T-helper 1 cell treated with Interleukin-12 subunit alpha and Interleukin-12 subunit beta and Interleukin-4 antibody, amounts not matched to agents 30 ng/mL and 1 ng/mL, for 36 hours (primary cell): ENCODE measurements around the gene MESD. TPM values are rescaled to one million over a fixed set of nuclear protein-coding genes. Genes with fewer than 3 reads are reported as not detected.
"Not testable (repeated sequence)": the region's sequence is repeated elsewhere in the genome, so short reads cannot be mapped to it uniquely, and the experiment has no call there.

ENCODE experiments used
- intact Hi-C: fragments of 100-400 bp; cut with micrococcal nuclease; formaldehyde crosslinking; loops from one replicate; pipeline ENCODE4 v1.15.1; 2024
- total RNA-seq: library from RNA; stranded (reverse); gene quantifications from 2 replicates; pipeline ENCODE4 v1.2.3, GENCODE V29; 2022

Gene MESD
- total RNA-seq, 1 donor from 2014 or later, result 37.6 TPM

DNA sequence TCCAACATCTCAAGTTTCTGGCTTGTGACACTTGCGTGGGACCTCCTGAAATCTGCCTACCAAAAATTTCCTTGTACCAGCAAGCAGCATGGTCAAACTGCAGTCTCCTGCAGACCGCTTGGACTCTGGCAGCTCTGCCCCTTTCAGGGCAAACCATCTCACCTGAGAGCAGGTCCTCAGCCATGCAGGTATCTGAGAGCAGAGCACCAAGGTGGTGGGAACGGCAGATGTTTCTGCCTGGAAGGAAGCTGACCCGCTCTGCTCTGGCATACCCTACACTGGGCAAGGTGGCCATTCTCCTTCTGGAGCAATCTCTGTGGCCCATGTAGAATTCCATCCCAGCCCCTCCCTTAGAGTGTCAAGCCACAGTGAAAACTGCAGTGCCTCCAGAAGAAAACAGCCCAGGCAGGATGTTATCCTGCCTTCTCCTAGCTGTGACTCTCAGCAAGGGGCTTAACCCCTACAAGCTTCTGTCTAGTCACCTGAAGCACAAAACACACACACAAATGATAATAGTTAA lies 21.6 kb downstream of the MESD start:
- intact Hi-C loops, result no loop called here

DNA sequence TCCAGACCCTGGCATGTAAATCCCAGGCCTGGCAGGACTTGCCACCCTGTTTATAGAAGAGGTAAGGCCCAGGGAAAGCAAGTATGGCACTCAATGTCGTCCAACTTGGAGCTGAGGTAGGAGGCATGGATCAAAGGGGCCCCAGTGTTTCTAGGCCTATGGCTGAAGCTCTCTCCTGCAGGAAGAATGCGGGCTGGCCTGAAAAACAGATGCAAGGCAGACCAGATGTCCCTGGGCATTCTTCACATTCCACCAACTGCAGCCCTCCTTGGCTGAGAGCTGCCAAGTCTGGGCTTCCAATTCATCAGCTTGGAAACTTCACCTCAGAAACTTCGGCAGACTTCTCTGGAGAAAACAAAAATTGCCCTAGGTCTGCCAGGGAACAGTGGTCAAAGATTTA lies 22.2 kb downstream of the MESD start:
- intact Hi-C loops, result no loop called here

DNA sequence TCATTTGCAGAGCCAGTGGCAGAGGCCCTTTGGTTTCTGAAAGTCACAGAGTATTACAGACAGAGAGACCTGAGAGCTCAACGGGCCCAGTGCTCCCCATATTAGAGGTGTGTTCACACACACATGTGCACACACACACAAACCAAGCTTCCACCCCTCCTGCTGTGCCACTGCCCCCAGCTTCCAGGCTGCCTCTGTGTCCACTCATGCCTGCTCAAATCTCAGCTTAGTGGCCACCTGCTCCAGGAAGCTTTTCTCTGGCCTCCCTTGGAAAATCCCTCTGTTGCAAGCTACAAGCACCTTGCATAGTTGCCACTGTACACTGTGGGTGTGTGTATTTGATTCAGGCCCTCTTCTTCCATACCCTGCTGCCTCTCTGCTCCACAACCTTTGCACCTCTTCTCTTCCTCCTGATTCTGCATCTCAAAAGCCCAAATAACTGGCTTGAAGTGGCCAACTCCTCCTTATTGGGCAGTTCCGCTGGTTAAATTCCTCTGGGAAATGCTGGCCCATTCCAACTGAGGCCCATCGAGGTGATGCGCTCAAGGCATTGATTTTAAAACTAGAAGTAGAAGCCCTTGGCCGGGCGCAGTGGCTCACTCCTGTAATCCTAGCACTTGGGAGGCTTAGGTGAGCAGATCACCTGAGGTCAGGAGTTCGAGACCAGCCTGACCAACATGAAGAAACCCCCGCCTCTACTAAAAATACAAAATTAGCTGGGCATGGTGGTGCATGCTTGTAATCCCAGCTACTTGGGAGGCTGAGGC lies 23.0 kb downstream of the MESD start:
- intact Hi-C loops, result no loop called here

DNA sequence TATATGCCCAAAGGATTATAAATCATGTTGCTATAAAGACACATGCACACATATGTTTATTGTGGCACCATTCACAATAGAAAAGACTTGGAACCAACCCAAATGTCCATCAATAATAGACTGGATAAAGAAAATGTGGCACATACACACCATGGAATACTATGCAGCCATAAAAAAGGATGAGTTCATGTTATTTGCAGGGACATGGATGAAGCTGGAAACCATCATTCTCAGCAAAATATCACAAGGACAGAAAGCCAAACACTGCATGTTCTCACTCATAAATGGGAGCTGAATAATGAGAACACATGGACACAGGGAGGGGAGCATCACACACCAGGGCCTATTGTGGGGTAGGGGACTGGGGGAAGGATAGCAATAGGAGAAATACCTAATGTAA lies 24.2 kb downstream of the MESD start:
- intact Hi-C loops, result not testable (repeated sequence)

DNA sequence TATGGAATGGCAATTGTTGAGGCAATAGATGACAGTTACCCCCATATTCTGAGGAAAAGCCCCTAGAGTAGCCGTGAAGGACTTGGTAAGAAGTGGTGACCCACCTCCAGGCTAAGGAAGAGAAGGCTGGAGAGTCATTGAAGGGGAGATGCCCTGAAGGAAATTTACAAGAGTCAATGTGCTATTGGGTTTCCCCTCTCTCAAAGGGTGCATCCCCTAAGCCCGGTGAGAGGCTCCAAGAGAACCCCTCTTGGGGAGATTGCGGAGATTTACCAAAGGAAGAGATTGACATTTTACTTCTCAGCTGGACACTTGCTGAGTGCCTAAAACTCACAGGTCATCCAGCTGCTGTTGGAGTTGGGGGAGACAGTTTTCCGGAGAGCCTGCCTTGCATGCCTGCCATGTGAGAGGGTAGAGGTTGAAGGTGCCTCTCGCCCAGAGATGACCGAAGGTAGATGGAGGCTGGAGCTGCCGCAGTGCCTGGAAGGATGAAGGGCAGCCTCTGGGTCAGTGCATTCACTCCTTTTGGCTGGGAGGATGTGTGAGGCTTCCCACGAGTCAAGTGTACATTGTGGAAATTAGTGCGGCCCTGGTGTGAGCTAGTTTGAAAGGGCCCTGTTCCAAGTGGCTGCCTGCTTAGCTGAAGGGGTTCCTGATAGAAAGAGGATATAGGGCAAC lies 30.7 kb downstream of the MESD start:
- intact Hi-C loops, result no loop called here

DNA sequence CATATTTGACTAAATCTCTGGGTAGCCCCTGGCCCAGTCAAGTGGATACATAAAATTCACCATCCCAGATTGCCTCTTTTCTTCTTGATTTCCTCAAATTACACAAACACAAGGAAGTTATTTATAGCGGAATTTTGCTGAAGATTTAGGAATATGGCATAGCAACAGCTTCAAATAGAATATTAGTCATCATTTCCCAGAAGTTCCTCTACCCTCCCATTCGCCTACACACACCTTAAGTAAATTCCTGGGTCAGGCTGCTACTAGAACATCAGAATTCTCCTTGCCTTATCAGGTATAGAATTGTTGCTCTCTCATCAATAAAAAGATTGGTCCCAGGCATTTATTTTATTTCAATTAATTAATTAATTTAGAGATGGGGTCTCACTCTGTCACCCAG lies 31.6 kb downstream of the MESD start:
- intact Hi-C loops, result no loop called here

DNA sequence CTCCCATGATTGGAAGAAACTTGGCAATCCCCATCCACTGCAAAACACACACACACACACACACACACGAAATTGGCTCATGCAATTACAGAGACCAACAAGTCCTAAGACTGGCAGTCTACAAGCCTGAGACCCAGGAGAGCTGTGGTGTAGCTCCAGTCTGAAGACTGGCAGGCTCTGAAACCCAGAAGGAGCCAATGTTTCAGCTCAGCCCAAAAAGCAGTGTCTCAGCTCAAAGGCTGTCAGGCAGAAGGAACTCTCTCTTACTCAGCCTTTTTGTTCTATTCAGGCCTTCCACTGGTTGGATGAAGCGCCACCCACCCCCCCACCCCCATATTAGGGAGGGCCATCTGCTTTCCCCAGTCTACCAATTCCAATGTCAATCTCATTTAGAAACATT lies 32.1 kb downstream of the MESD start:
- intact Hi-C loops, result no loop called here

DNA sequence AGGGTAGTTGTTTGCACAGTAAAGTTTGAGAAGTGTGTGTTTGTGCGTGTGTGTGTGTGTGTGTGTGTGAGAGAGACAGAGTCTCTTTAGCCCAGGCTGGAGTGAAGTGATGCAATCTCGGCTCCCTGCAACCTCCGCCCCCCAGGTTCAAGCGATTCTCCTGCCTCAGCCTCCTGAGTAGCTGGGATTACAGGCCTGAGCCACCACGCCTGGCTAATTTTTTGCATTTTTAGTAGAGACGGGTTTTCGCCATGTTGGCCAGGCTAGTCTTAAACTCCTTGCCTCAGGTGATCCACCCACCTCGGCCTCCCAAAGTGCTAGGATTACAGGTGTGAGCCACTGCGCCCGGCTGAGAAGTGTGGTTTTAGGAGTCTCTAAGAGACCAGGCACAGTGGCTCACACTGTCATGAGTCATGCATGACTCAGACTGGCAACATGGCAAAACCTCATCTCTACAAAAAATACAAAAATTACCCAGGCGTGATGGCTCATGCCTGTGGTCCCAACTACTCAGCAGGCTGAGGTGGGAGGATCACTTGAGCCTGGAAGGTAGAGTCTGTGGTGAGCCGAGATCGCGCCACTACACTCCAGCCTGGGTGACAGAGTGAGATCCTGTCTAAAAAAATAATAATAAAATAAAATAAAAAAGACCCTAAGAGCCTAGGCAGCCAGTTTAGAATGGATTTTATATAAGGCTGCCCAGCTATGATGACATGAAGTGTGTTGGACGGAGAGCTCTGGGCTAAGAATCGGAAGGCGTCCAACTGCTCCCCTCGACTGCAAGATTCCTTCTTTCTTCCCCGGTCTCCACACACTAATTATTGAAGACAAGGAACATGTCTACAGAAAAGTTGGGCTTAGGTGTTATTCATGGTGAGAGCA lies 33.8 kb downstream of the MESD start:
- intact Hi-C loops, result not testable (repeated sequence)

DNA sequence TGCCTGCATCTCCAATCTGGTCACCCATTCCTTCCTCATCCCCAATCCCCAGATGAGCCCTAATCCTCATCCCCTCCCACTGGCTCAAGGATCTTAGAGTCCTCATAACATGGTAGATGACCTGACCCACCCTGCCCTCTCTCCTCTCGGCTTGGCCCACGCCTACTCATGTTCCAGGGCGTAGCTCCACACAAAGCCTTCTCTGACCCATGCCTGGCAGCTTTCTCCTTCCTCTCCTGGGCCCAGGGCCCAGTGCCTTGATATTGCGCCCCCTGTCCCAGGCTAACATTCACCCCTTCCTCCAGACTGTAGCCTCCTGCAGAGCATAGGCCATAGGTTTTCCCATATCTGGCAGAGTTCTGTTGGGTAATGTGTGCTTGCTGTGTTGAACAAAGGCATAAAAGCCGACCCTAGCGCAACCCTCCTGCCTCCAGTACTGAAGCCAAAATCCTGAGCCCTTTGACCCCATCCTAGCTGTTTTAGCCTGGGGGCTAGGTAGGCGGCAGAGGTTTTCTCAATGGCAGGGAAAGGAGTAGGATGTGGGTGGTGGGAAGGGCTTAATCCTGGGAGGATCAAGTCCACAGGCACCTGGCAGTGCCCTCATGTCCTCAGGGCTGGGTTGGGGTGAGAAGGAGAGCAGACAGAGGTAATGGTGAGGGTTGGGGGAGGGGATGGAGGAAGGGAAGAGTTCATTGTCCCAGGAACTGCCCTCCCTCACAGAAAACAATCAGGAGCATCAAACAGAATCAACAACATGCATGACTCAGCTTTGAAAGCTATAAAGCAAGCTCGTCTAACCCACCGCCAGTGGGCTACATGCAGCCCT lies 35.5 kb downstream of the MESD start:
- intact Hi-C loops, result no loop called here

DNA sequence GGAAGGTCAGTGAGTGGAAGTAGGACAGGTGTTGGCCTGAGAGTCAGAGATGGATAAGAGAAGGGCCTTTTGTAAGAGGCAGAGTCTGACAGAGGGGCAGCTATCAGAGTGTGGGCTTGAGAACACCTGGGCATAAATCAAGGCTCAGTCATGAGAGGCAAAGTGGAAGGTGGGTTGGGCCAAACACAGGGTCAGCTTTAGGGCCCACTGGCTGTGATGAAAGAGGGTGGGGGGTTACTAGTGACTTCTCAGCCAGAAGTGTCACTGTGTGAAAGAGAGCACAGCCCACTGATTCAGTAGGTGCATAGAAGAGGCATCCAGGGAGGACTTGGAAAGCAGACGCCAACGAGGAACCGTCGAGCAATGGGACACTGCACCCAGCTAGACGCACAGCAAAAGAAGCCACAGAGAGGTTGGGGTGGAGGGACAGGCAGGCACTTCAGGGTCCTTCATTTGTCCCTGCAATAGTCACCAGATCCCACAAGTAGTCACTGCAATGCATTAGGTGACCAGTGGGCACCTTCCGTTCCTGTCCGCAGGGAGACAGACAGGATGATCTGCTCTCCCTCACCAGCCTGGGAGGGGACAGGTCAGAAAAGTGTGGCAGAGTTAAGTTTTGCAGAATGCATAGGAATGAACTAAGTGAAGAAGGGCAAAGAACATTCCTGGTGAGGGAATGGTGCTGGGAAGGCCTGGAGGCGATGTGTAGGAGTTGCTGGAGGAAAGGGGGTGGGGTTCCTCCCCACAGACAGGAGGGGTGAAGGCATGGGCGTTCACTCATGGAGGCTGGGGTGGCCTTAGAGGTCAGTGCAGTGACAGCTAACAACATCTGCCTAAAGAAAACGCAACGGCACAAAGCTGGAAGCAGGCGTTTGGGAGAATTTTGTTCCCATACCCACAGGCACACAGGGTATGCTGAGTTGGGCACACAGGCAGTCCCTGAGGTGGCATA lies 36.3 kb downstream of the MESD start:
- intact Hi-C loops, result no loop called here

DNA sequence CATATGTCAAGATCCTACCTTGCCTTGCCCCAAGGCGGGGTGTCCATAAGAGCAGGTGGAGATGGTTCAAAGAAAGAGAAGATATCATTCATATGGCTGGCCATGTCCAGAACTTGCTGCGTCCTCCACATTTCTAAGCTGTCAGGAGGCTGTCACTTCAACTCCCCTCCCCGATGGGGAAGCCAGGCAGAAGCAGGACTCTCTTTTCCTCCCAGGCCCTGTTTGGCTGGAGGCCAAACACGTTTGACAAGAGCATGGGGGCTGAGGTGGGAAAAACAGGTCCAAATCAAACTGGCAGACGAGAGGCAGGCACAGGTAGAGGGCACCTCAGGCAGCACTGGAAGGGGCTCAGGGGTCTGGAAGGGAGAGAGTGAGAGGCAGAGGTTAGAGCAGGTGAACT lies 37.7 kb downstream of the MESD start:
- intact Hi-C loops, result no loop called here

DNA sequence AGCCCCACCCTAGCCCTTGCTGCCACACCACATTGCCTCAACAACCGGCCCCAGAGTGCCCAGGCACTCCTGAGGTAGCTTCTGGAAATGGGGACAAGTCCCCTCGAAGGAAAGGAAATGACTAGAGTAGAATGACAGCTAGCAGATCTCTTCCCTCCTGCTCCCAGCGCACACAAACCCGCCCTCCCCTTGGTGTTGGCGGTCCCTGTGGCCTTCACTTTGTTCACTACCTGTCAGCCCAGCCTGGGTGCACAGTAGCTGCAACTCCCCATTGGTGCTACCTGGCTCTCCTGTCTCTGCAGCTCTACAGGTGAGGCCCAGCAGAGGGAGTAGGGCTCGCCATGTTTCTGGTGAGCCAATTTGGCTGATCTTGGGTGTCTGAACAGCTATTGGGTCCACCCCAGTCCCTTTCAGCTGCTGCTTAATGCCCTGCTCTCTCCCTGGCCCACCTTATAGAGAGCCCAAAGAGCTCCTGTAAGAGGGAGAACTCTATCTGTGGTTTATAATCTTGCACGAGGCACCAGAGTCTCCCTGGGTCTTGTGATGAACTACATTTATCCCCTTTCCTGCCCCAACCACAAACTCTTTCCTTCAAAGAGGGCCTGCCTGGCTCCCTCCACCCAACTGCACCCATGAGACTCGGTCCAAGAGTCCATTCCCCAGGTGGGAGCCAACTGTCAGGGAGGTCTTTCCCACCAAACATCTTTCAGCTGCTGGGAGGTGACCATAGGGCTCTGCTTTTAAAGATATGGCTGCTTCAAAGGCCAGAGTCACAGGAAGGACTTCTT lies 39.1 kb downstream of the MESD start:
- intact Hi-C loops, result no loop called here

DNA sequence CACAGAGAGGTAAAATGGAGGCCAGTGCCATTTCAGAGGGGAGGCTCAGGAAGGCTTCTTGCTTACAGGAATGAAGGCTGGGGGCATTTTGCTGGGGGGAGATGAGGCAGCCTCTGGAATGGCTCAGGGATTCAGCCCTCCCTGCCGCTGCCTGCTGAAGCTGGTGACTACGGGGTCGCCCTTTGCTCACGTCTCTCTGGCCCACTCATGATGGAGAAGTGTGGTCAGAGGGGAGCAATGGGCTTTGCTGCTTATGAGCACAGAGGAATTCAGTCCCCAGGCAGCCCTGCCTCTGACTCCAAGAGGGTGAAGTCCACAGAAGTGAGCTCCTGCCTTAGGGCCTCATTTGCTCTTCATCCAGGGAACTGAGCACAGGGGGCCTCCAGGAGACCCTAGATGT lies 39.9 kb downstream of the MESD start:
- intact Hi-C loops, result no loop called here

DNA sequence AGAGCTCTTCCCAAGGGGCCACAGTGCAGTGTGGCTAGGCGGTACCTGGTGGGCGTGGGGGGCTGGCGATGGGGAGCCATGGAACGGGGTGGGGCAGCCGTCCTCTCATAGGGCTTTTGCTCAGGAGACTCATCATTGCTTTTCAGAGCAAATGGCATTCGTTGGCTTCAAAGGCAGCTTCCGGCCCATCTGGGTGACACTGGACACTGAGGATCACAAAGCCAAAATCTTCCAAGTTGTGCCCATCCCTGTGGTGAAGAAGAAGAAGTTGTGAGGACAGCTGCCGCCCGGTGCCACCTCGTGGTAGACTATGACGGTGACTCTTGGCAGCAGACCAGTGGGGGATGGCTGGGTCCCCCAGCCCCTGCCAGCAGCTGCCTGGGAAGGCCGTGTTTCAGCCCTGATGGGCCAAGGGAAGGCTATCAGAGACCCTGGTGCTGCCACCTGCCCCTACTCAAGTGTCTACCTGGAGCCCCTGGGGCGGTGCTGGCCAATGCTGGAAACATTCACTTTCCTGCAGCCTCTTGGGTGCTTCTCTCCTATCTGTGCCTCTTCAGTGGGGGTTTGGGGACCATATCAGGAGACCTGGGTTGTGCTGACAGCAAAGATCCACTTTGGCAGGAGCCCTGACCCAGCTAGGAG lies 40.8 kb downstream of the MESD start:
- intact Hi-C loops, result no loop called here

DNA sequence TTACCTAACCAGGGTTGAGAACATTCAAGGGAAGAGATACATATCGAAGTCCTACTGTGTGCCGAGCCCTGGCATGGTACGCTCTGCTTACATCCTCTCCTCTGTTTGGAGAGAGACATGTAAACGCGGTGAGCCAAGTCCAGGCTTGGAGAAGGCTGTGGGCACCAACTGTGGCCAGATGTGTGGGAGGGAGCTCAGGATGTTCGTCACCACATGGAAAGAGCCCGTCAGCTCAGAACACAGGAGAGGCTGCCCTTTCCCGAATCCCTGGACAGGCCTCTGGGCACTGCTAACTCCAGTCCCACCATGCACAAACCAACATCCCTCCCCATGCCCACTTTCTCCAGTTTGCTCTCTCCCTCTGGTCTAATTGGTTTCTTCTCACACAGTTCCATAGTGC lies 43.0 kb downstream of the MESD start:
- intact Hi-C loops, result no loop called here

DNA sequence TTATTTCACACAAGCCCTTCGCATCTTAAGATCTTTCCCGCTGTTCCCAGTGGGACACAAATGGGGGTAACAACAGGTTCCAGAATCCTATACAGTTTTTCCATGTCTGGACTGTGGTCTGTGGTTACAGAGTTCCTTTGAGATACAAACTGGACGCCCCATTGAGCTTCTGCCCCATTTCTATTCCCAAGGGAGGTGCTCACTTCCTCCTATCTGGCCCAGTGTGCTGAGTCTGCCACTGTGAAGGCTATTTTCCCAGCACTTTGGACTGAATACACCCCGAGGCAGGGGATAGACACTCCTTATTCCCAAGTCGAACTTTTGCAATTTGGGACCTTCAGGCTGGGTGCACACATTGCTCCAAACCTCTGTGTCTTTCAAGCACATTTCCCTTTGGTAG lies 44.0 kb downstream of the MESD start:
- intact Hi-C loops, result no loop called here

DNA sequence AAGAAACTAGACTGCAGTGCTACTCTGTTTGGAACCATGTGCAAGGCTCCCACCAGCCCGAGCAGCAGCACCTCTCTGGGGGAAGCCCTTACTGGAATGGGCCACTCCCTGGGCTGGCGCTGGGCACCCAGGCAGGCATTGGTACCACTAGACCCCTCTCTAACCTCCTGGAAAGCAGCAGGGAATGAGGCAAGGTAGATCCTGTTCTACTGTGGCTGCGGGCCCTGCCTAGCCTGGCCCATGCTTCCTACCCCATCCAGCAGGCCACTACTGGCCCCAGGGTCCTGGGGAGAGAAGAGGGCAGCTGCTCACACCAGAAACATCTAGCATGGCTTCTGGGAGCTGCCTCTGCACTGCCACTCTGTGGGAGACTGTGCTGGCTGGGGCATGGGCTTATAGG lies 44.8 kb downstream of the MESD start:
- intact Hi-C loops, result no loop called here

DNA sequence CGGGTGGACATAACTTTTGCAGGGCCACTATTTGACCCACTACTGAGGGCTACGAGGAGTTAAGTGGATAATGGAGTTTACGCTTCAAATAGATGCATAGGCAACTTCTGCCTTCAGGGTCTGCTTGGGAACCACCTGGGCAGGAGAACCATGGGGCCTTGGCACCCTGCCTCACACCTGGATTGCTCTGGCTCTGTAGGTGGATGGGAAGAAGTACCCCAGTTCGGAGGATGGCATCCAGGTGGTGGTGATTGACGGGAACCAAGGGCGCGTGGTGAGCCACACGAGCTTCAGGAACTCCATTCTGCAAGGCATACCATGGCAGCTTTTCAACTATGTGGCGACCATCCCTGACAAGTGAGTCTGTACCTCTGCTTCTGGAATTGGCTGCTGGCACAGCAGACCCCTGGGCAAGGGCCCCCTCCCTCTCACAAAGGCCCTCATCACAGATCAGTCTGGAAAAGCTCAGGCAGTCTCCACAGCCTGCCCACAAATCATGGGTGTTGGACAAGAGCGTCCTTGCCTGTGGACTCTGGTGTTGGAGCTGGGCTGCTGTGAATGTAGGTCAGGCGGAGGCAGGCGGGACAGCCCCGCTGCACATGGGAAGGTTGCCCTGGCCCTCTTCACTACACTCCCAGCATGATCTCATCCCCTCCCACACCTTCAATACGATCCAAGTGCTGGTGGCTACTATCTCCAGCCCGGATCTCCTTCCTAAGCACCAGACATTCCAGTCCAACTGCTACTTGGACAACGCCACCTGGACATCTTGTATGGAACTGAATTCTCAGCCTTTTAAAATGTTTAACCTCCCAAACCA lies 46.7 kb downstream of the MESD start:
- intact Hi-C loops, result no loop called here
